Posterior cingulate gyrus (tissue), 11 donors: ENCODE data around the gene TMEM267.
"Not testable (repeated sequence)": the region's sequence is repeated elsewhere in the genome, so short reads cannot be mapped to it uniquely, and the experiment has no call there.

ENCODE experiments used
- DNase-seq, 10 donors: peaks; one replicate each; pipeline versions ENCODE4 v3.0.0 to v3.0.0-alpha.2; 2020 to 2021; ENCODE audit warnings: mixed read lengths in 3 of 10
- intact Hi-C: fragments of 100-400 bp; cut with DNase I; formaldehyde crosslinking; loops from one replicate; pipeline ENCODE4 v1.15.1; 2023

TMEM267 gene

GRCh38 chr5:43467100-43467499 is 16.6 kb downstream of the TMEM267 start:
- intact Hi-C loops = no loop called here
- DNase-seq = no peak

GRCh38 chr5:43465455-43465854 is 18.2 kb downstream of the TMEM267 start:
- intact Hi-C loops, DNase-seq: not testable (repeated sequence)

- intact Hi-C loops = no loop called here
These were observed 22.6 kb downstream of the TMEM267 start for GRCh38 chr5:43461066-43461465.

GRCh38 chr5:43456556-43456955 is 27.1 kb downstream of the TMEM267 start:
- no peak for DNase-seq
- intact Hi-C loops = no loop called here

More at GRCh38 chr5:43461066-43461465, 22.6 kb downstream of the TMEM267 start:
- DNase-seq = no peak

GRCh38 chr5:43441575-43441974 is 42.1 kb downstream of the TMEM267 start:
- DNase-seq, intact Hi-C loops: not testable (repeated sequence)

- DNase-seq = no peak
- intact Hi-C loops = no loop called here
These were observed 46.5 kb downstream of the TMEM267 start for GRCh38 chr5:43437062-43437660.

GRCh38 chr5:43433382-43433781 is 50.3 kb downstream of the TMEM267 start:
- intact Hi-C loops = no loop called here
- DNase-seq = no peak

GRCh38 chr5:43432486-43433375 is 50.9 kb downstream of the TMEM267 start:
- intact Hi-C loops = no loop called here
- DNase-seq = peak in 1 of 10 donors; percentile 30

GRCh38 chr5:43429706-43430105 is 54.0 kb downstream of the TMEM267 start:
- intact Hi-C loops = no loop called here

GRCh38 chr5:43429016-43429415 is 54.6 kb downstream of the TMEM267 start:
- intact Hi-C loops = no loop called here
- DNase-seq = no peak

More at GRCh38 chr5:43429706-43430105, 54.0 kb downstream of the TMEM267 start:
- no peak for DNase-seq

GRCh38 chr5:43427306-43427705 is 56.4 kb downstream of the TMEM267 start:
- no peak for DNase-seq
- intact Hi-C loops = no loop called here

GRCh38 chr5:43425983-43426382 is 57.7 kb downstream of the TMEM267 start:
- intact Hi-C loops = no loop called here
- DNase-seq = no peak

GRCh38 chr5:43423086-43423485 is 60.6 kb downstream of the TMEM267 start:
- intact Hi-C loops = not testable (repeated sequence)

GRCh38 chr5:43422143-43422542 is 61.5 kb downstream of the TMEM267 start:
- DNase-seq = no peak

More at GRCh38 chr5:43423086-43423485, 60.6 kb downstream of the TMEM267 start:
- DNase-seq = not testable (repeated sequence)

GRCh38 chr5:43421450-43422133 is 62.1 kb downstream of the TMEM267 start:
- intact Hi-C loops = no loop called here
- no peak for DNase-seq

More at GRCh38 chr5:43422143-43422542, 61.5 kb downstream of the TMEM267 start:
- intact Hi-C loops = no loop called here

- no peak for DNase-seq
- intact Hi-C loops = no loop called here
These were observed 63.4 kb downstream of the TMEM267 start for GRCh38 chr5:43420241-43420640.

- DNase-seq = no peak
- intact Hi-C loops = no loop called here
These were observed 65.1 kb downstream of the TMEM267 start for GRCh38 chr5:43418561-43418960.

GRCh38 chr5:43416803-43417394 is 66.8 kb downstream of the TMEM267 start:
- intact Hi-C loops = no loop called here
- no peak for DNase-seq

GRCh38 chr5:43415935-43416802 is 67.5 kb downstream of the TMEM267 start:
- no peak for DNase-seq
- intact Hi-C loops = no loop called here

- DNase-seq = no peak
- intact Hi-C loops = no loop called here
These were observed 69.7 kb downstream of the TMEM267 start for GRCh38 chr5:43413966-43414365.
